ENCODE data around the gene AQP2.

GRCh38 chr12:49951411-49952240 is 1.1 kb downstream of the AQP2 start:
- no peak for TF ChIP-seq REST (IDR thresholded peaks at IDR 0.05; ENCODE audit: insufficient read depth in 1 of 2, low read depth in 2 of 2, low read length in 2 of 2)
- TF ChIP-seq SIN3A (IDR thresholded peaks at IDR 0.05; ENCODE audit: borderline replicate concordance, insufficient read depth, low read length) = no peak
- TF ChIP-seq POLR2AphosphoS5 (IDR thresholded peaks at IDR 0.05; ENCODE audit: low read depth, low read length) = no peak
- no peak for TF ChIP-seq TAF1 (IDR thresholded peaks at IDR 0.05; ENCODE audit: borderline replicate concordance, insufficient read depth, low read length)
- TF ChIP-seq FOXP2 (optimal IDR thresholded peaks at IDR 0.05; ENCODE audit: borderline replicate concordance, extremely low read depth, extremely low read length, insufficient read depth) = no peak

Data from PFSK-1 (cell line).